SU-DHL-6 (cell line): ENCODE data around the gene KIF9.

Experiments used
- H2AFZ ChIP-seq: fragments of 200-600 bp; sonication (generic); 2 replicates; pipeline ENCODE4 v1.6.1; 2014; ENCODE audit warnings: low read depth, mild to moderate bottlenecking, moderate library complexity, mixed read lengths, antibody characterized with exemption, low read length; ENCODE audit not compliant: severe bottlenecking
- H3F3A ChIP-seq: fragments of 200-600 bp; shearing (Covaris generic); 2 replicates; pipeline ENCODE4 v1.6.0; 2016; ENCODE audit warnings: antibody characterized with exemption, mild to moderate bottlenecking; ENCODE audit not compliant: insufficient read depth
- H3K27ac ChIP-seq: fragments of 200-600 bp; sonication (generic); 2 replicates; pipeline ENCODE4 v1.5.1; 2016; ENCODE audit warnings: low read depth, mild to moderate bottlenecking, low read length, moderate library complexity, mixed read lengths
- H3K27me3 ChIP-seq: fragments of 200-600 bp; sonication (generic), shearing (Covaris generic); 2 replicates; pipeline ENCODE4 v1.6.0; 2014; ENCODE audit warnings: mild to moderate bottlenecking, low read length
- H3K36me3 ChIP-seq: fragments of 200-600 bp; sonication (generic); 2 replicates; pipeline ENCODE4 v1.6.1; 2014; ENCODE audit warnings: mild to moderate bottlenecking, low read length, mixed read lengths
- H3K4me2 ChIP-seq: fragments of 300-600, 200-600 bp; shearing (Covaris generic), sonication (generic); 2 replicates; pipeline ENCODE4 v1.6.0; 2014; ENCODE audit warnings: low read length, low read depth, mild to moderate bottlenecking; ENCODE audit not compliant: poor library complexity, severe bottlenecking
- H3K4me3 ChIP-seq: fragments of 200-600 bp; sonication (generic); 2 replicates; pipeline ENCODE4 v1.5.1; 2014; ENCODE audit warnings: antibody characterized with exemption, low read length, mild to moderate bottlenecking, mixed read lengths; ENCODE audit not compliant: insufficient read depth, poor library complexity, severe bottlenecking
- H3K79me2 ChIP-seq: fragments of 200-600 bp; sonication (generic); 2 replicates; pipeline ENCODE4 v1.6.1; 2014; ENCODE audit warnings: mild to moderate bottlenecking, low read length, moderate library complexity; ENCODE audit not compliant: insufficient read depth
- H3K9ac ChIP-seq: fragments of 200-600 bp; sonication (generic); 2 replicates; pipeline ENCODE4 v1.7.0; 2014; ENCODE audit warnings: mild to moderate bottlenecking, low read length
- H3K9me2 ChIP-seq: fragments of 200-600 bp; sonication (generic); replicated peaks from 2 replicates; pipeline ENCODE4 v1.6.1; 2014; ENCODE audit warnings: low read length; ENCODE audit not compliant: insufficient read depth
- H3K9me3 ChIP-seq: fragments of 200-600 bp; sonication (generic); 2 replicates; pipeline ENCODE4 v1.6.1; 2014; ENCODE audit warnings: low read length, mixed read lengths; ENCODE audit not compliant: insufficient read depth
- H4K20me1 ChIP-seq: fragments of 200-600 bp; sonication (generic); 2 replicates; pipeline ENCODE4 v1.6.1; 2014; ENCODE audit warnings: low read depth, mild to moderate bottlenecking, antibody characterized with exemption, low read length, moderate library complexity, mixed read lengths
- EZH2phosphoT487 ChIP-seq: fragments of 200-600 bp; sonication (generic), shearing (Covaris generic); conservative IDR thresholded peaks from 2 replicates; pipeline ENCODE4 v1.6.1; 2018; ENCODE audit warnings: mild to moderate bottlenecking, antibody characterized with exemption, low read length, moderate library complexity, mixed read lengths
- TF ChIP-seq, protein P1 (sequence below): fragments of 200-600 bp; sonication (generic); IDR thresholded peaks from one replicate; pipeline ENCODE4 v1.5.1; 2017; ENCODE audit warnings: antibody characterized with exemption, mild to moderate bottlenecking, low read length, moderate library complexity; ENCODE audit not compliant: insufficient read depth, poor library complexity, severe bottlenecking

Gene KIF9

DNA sequence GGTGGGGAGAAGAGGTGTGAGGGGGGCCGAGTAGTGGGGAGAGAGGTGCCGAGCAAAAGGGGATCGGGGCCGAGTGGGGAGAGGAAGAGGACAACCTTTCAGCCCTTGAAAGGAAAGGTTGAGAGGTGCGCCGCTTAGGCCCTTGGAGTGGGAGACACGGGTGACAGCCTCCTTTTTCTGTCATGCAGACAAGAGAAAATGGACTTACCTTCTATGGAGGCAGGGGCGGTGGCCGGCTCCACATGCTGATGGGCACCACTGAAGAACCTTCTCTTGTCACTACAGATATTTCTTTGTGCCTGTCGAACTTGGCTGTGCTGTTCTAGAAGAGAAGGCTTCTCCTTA is 566 bp upstream of the KIF9 start:
- H3K27ac ChIP-seq = peak overlapping the region; percentile 83
- no peaks in the 10 kb centered on the region for H3K9me3 ChIP-seq
- peaks cover 48% of the 10 kb centered on the region for H3K79me2 ChIP-seq
- H4K20me1 ChIP-seq = no peaks in the 10 kb centered on the region
- H3K4me3 ChIP-seq = peak overlapping the region; percentile 66
- no peaks in the 10 kb centered on the region for H3K27me3 ChIP-seq
- H3K36me3 ChIP-seq = no peaks in the 10 kb centered on the region
- H3K9me2 ChIP-seq = no peaks in the 10 kb centered on the region
- H3K4me2 ChIP-seq = peak overlapping the region; percentile 77
- peak overlapping the region; percentile 73 for H2AFZ ChIP-seq
- TF ChIP-seq, protein P1, sequence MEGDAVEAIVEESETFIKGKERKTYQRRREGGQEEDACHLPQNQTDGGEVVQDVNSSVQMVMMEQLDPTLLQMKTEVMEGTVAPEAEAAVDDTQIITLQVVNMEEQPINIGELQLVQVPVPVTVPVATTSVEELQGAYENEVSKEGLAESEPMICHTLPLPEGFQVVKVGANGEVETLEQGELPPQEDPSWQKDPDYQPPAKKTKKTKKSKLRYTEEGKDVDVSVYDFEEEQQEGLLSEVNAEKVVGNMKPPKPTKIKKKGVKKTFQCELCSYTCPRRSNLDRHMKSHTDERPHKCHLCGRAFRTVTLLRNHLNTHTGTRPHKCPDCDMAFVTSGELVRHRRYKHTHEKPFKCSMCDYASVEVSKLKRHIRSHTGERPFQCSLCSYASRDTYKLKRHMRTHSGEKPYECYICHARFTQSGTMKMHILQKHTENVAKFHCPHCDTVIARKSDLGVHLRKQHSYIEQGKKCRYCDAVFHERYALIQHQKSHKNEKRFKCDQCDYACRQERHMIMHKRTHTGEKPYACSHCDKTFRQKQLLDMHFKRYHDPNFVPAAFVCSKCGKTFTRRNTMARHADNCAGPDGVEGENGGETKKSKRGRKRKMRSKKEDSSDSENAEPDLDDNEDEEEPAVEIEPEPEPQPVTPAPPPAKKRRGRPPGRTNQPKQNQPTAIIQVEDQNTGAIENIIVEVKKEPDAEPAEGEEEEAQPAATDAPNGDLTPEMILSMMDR = no peak
- TF ChIP-seq EZH2phosphoT487 = no peak
- H3F3A ChIP-seq = no peaks in the 10 kb centered on the region
- peak overlapping the region; percentile 82 for H3K9ac ChIP-seq

DNA sequence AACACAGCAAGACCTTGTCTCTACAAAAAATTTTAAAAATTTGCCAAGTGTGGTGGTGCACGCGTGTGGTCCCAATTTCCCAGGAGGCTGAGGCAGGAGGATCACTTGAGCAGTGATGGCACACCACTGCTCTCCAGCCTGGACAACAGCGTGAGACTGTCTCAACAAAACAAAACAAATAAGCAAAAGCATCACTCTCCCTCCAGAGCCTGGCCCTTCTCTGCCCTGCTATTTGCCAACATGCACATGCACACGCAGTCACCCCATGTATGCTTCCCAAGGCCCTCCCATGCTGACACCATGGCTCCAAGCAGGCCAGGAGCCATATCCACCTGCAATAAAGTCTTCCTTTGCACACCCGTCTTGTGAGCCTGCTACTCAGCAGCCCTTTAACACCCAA is 2.1 kb downstream of the KIF9 start:
- TF ChIP-seq, protein P1 = no peak
- no peak for TF ChIP-seq EZH2phosphoT487
- no peaks in the 10 kb centered on the region for H3K9me2 ChIP-seq
- no peaks in the 10 kb centered on the region for H4K20me1 ChIP-seq
- H3K4me3 ChIP-seq = no peak overlapping the region
- no peak overlapping the region for H3K27ac ChIP-seq
- H3K4me2 ChIP-seq = no peak overlapping the region
- no peaks in the 10 kb centered on the region for H3K36me3 ChIP-seq
- H2AFZ ChIP-seq = no peak overlapping the region
- H3K79me2 ChIP-seq = peaks cover 24% of the 10 kb centered on the region
- no peaks in the 10 kb centered on the region for H3K9me3 ChIP-seq
- H3K27me3 ChIP-seq = no peaks in the 10 kb centered on the region
- no peaks in the 10 kb centered on the region for H3F3A ChIP-seq
- H3K9ac ChIP-seq = no peak overlapping the region

DNA sequence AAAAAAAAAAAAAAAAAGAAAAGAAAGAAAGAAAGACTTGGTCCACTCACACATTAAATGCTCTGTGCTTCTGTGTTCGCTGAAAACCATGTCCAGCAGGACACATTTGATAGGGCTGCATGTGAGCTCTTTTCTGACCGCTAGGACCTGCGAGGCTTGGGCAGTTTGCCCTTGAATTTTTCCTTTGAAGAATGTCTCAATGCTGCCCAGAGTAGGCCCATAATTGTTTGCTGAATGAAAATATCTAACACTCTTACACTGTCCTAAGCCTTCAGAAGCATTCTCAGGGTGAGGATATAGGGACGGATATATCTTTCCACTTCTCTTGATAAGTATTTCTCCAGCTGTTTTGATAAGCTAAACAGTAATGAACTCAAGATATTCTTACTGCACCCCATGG is 6.0 kb downstream of the KIF9 start:
- H3K9ac ChIP-seq = no peak overlapping the region
- no peak overlapping the region for H2AFZ ChIP-seq
- no peaks in the 10 kb centered on the region for H3K36me3 ChIP-seq
- no peaks in the 10 kb centered on the region for H3K27me3 ChIP-seq
- no peak for TF ChIP-seq EZH2phosphoT487
- no peaks in the 10 kb centered on the region for H3K9me2 ChIP-seq
- H3K4me2 ChIP-seq = no peak overlapping the region
- no peak overlapping the region for H3K27ac ChIP-seq
- no peaks in the 10 kb centered on the region for H4K20me1 ChIP-seq
- H3K79me2 ChIP-seq = no peaks in the 10 kb centered on the region
- H3F3A ChIP-seq = no peaks in the 10 kb centered on the region
- H3K4me3 ChIP-seq = no peak overlapping the region
- no peaks in the 10 kb centered on the region for H3K9me3 ChIP-seq

DNA sequence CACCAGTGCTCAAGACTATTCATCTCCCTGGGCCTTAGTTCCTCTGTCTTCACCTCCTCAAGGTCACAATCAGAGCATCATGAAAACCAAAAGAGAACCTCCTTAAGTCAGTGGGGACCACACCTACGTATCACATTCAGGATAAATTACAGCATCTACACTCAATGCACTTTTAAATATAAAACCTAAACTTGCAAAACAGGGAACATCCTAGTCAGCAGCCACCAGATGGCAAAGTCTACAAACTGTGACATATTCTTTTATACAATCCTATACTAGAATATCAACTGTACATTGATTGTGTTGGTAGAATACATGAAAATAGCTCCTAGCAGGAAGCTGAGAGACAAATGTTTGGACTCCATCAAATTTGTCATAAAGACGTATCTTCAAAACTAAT is 7.9 kb downstream of the KIF9 start:
- H4K20me1 ChIP-seq = no peaks in the 10 kb centered on the region
- H3K27me3 ChIP-seq = no peaks in the 10 kb centered on the region
- H3K9me2 ChIP-seq = no peaks in the 10 kb centered on the region
- H2AFZ ChIP-seq = no peak overlapping the region
- H3K9ac ChIP-seq = no peak overlapping the region
- TF ChIP-seq, protein P1 = no peak
- no peak for TF ChIP-seq EZH2phosphoT487
- H3F3A ChIP-seq = no peaks in the 10 kb centered on the region
- no peak overlapping the region for H3K4me3 ChIP-seq
- H3K79me2 ChIP-seq = no peaks in the 10 kb centered on the region
- H3K9me3 ChIP-seq = no peaks in the 10 kb centered on the region
- H3K36me3 ChIP-seq = no peaks in the 10 kb centered on the region
- no peak overlapping the region for H3K27ac ChIP-seq
- H3K4me2 ChIP-seq = no peak overlapping the region
